Thymus (tissue), 11 donors: ENCODE results near the gene PSMA6. TPM values are rescaled to one million over a fixed set of nuclear protein-coding genes. Genes with fewer than 3 reads are reported as not detected.

Experiments used
- DNase-seq, 9 donors: peaks; one replicate each; pipeline ENCODE4 v3.0.0-alpha.2; 2013; ENCODE audit warnings: low spot score in 9 of 9, low read depth in 6 of 9, missing footprints in 1 of 9
- H3K27ac ChIP-seq, 2 donors: one replicate each; pipeline ENCODE4 v1.5.1; 2013; ENCODE audit warnings: control low read depth in 1 of 2, low read depth in 1 of 2, low read length in 1 of 2, mild to moderate bottlenecking in 1 of 2, moderate library complexity in 1 of 2
- H3K27me3 ChIP-seq, 2 donors: one replicate each; pipeline ENCODE4 v1.5.1; 2013; ENCODE audit warnings: low read length in 1 of 2; ENCODE audit not compliant: control insufficient read depth in 2 of 2, insufficient read depth in 1 of 2
- H3K36me3 ChIP-seq, 2 donors: one replicate each; pipeline ENCODE4 v1.5.1; 2013; ENCODE audit warnings: low read length in 1 of 2, mild to moderate bottlenecking in 1 of 2, moderate library complexity in 1 of 2; ENCODE audit not compliant: control insufficient read depth in 2 of 2, insufficient read depth in 2 of 2
- H3K4me1 ChIP-seq, 2 donors: one replicate each; pipeline ENCODE4 v1.5.1; 2013; ENCODE audit warnings: low read length in 2 of 2; ENCODE audit not compliant: control insufficient read depth in 2 of 2, insufficient read depth in 2 of 2
- H3K4me3 ChIP-seq, 2 donors: one replicate each; pipeline ENCODE4 v1.5.1; 2013; ENCODE audit warnings: low read length in 2 of 2, control low read depth in 1 of 2, mild to moderate bottlenecking in 1 of 2
- H3K9me3 ChIP-seq, 2 donors: one replicate each; pipeline ENCODE4 v1.5.1; 2013; ENCODE audit warnings: low read length in 1 of 2, mild to moderate bottlenecking in 1 of 2; ENCODE audit not compliant: control insufficient read depth in 2 of 2, insufficient read depth in 1 of 2
- WGBS: extraction: QIAGEN DNeasy Blood & Tissue Kit; methylation state at CpG from one replicate; pipeline ENCODE4 v1.1.7; 2013; 5-methylcytosine and 5-hydroxymethylcytosine counted together
- polyA plus RNA-seq: library from polyadenylated mRNA; stranded (reverse); fragments of 200-250 nt; gene quantifications from one replicate; pipeline ENCODE4 v1.2.3, GENCODE V29; 2013
- total RNA-seq: library from RNA; stranded (reverse); fragments of 120-200 nt; gene quantifications from one replicate; pipeline ENCODE4 v1.2.4, GENCODE V29; 2013
- donor health status: healthy.

Gene PSMA6
- total and polyA plus RNA-seq, 2 donors: 206 to 550 TPM

- H3K36me3 ChIP-seq: peaks cover 21 to 39% of the 10 kb centered on the region in 2 donors
- WGBS: 98% methylated on average over 4 of the region's 4 CpGs
- no peak overlapping the region for H3K4me3 ChIP-seq
- DNase-seq: no peak
- H3K4me1 ChIP-seq: peaks cover 0 to 5% of the 10 kb centered on the region in 2 donors
- no peaks in the 10 kb centered on the region for H3K27me3 ChIP-seq
- no peaks in the 10 kb centered on the region for H3K9me3 ChIP-seq
- no peak overlapping the region for H3K27ac ChIP-seq
Observed at GRCh38 chr14:35319509-35319908, 27.3 kb downstream of the PSMA6 start.

DNA sequence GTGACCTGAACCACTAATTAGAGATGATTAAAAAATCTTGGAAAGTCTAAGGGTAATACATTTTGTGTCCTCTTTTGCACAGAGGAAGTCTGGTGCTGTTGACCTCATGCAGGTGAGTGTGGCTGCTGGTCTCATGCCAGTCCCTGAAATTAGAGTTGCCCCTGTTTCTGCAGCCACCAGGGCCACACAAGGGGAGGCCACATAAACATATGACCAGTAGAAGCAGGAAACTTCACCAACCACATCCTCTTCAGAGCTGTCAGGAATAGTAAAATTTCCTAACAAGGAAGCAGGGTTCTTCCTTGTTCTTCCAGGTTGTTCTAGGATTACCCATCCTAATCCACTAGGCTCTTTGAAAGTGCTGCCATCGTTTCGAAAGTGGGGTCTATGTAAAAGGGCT lies 28.3 kb downstream of the PSMA6 start:
- Histone ChIP-seq H3K4me3 (no peak overlapping the region), H3K27me3 (no peaks in the 10 kb centered on the region), H3K36me3 (peaks cover 18 to 30% of the 10 kb centered on the region in 2 donors), H3K27ac (no peak overlapping the region), H3K4me1 (peaks cover 0 to 5% of the 10 kb centered on the region in 2 donors), H3K9me3 (no peaks in the 10 kb centered on the region)
- DNase-seq: no peak
- WGBS: 88% methylated on average over 2 of the region's 2 CpGs

DNA sequence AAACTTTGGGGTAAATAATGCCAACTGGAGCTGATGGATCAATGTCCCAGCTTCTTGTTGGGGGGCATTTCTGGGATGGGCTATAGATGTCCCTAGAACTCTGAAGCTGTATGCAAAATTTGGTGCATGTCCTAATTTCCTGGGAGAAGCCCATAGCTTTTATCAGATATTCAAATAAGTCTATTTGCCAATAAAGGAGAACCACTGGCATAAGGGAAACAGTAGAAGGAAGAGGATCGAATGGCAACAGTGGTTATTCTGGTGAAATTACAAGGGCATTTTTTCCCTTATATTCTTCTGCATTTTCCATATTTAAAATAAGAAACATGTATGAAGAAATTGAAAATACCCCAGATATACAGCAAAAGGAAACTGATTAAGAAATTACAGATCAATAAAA lies 34.2 kb downstream of the PSMA6 start:
- 94% methylated on average over 1 of the region's 1 CpG for WGBS
- DNase-seq: no peak
- Histone ChIP-seq H3K9me3 (no peaks in the 10 kb centered on the region), H3K4me1 (peaks cover 0 to 1% of the 10 kb centered on the region in 2 donors), H3K36me3 (no peaks in the 10 kb centered on the region), H3K27me3 (no peaks in the 10 kb centered on the region), H3K4me3 (no peak overlapping the region), H3K27ac (no peak overlapping the region)

- peak overlapping the region; percentile 62 to 83 for H3K27ac ChIP-seq
- WGBS: 67% methylated on average over 21 of the region's 21 CpGs
- no peak for DNase-seq
Observed at GRCh38 chr14:35331605-35332516, 39.7 kb downstream of the PSMA6 start.

DNA sequence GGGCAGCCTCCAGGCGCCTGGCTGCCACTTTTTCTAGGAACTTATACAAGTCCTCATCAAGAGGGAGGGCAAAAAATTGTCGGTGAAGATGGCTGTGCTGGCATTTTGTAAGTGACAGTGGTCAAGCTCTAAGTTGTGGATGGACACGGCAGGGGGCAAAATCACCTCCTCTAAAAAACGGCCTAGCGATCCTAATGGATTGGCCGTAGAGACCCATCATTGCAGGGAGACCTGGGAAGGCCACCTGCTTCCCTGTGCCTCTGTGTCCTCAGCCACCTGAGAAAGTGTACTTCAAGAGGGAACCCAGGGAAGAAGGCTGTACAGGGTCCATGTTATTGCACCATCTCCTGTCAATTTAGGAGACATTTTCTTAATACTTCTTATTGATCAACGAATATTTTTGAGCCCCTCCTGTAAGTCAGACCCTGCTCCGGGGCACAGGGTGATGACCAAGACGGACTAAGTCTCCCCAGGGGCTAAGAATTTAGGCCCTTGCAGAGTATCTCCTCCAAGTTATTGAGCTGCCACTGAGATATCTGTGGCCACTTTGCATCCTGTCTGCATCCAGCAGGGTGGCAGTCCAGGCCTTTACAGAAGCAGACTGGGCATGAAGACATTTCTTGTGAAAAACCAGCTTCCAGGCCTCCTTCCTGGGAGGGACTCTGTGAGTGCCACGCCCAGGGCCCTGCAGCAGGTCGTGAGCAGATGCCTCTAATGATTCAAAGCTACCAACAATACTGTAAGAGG lies 40.5 kb downstream of the PSMA6 start:
- Histone ChIP-seq H3K27me3 (no peaks in the 10 kb centered on the region), H3K27ac (peak overlapping the region; percentile 62 to 83), H3K4me1 (peaks cover 18 to 54% of the 10 kb centered on the region in 2 donors), H3K36me3 (no peaks in the 10 kb centered on the region), H3K9me3 (peaks cover 0 to 3% of the 10 kb centered on the region in 2 donors), H3K4me3 (no peak overlapping the region)
- 71% methylated on average over 11 of the region's 11 CpGs for WGBS
- peak in 4 of 9 donors; percentile 58 to 80 (median 60) for DNase-seq

More at GRCh38 chr14:35331605-35332516, 39.7 kb downstream of the PSMA6 start:
- no peak overlapping the region for H3K4me3 ChIP-seq
- H3K36me3 ChIP-seq: no peaks in the 10 kb centered on the region
- peaks cover 18 to 45% of the 10 kb centered on the region in 2 donors for H3K4me1 ChIP-seq
- H3K9me3 ChIP-seq: peaks cover 0 to 3% of the 10 kb centered on the region in 2 donors
- no peaks in the 10 kb centered on the region for H3K27me3 ChIP-seq

DNA sequence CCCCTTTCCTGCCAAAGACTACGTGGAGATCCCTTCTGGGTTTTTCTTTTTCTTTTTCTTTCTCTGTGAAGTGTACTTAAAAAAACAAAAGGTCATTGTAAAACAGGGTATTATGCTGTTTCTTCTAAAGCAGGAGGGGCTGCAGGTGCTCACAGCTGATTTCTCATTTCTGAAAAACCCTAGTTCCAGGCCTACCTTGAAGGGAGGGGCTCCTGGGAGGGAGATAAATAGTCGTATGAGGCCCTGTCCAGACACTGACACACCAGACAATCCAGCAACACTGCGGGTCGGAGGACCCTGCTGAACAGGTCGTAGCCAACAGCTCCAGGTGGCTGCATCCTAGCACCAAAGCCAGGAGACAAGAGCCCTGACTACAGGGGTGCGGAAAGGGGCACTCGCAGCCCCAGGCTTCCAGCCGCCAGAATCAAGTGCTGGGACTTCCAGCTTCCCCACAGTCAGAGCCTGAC lies 41.1 kb downstream of the PSMA6 start:
- WGBS: 55% methylated on average over 8 of the region's 8 CpGs
- no peaks in the 10 kb centered on the region for H3K27me3 ChIP-seq
- H3K9me3 ChIP-seq: peaks cover 0 to 3% of the 10 kb centered on the region in 2 donors
- H3K4me1 ChIP-seq: peaks cover 18 to 56% of the 10 kb centered on the region in 2 donors
- DNase-seq: no peak
- no peak overlapping the region for H3K4me3 ChIP-seq
- no peaks in the 10 kb centered on the region for H3K36me3 ChIP-seq
- H3K27ac ChIP-seq: peak overlapping the region; percentile 83

DNA sequence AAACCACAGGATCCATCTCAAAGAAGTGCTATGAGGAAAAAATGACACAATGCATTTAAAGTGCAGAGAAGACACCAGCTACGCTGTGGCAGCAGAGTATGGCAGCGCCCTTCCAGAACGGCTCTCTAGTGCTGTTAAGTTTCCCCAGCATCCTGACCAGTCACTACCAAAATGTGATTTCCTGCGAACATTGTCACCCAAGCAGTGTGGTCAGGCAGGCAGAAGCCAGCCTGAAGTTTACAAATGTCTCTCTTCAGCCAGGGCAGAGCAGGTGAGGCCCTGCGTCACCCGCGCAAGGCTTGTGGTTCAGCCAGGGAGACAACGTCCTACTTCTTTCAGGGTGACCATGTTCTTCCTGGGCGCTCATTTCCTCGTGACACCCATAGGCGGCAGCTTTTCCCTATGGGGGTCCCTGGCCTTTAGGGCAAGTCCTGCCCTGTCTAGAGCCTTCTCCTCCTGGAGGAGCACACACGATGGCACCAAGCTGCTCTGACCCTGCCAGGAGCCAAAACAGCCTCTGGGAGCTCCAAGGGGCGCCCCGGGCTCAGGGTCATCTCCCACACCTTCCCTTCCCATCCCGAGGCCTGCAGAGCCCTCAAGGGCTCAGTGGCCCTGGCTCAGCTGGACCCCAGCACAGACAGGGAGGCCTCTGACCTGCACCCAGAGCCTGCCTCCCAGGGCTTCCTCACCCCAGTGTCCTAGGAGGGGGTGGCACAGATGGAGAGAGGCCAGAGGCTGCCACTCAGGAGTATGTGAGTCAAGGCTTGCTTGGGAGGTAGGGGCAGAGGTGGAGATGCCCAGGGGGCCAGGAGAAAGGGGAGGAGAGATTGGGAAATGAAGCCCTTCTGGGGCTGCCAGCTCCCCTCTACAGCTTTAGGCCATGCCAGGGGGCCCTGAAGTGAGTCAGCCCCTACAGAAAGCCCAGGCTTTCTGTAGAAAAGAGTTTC lies 41.9 kb downstream of the PSMA6 start:
- H3K9me3 ChIP-seq: peaks cover 0 to 3% of the 10 kb centered on the region in 2 donors
- peaks cover 18 to 61% of the 10 kb centered on the region in 2 donors for H3K4me1 ChIP-seq
- DNase-seq: peak in 1 of 9 donors; percentile 55
- H3K4me3 ChIP-seq: no peak overlapping the region
- peak overlapping the region; percentile 83 for H3K27ac ChIP-seq
- no peaks in the 10 kb centered on the region for H3K36me3 ChIP-seq
- WGBS: 76% methylated on average over 15 of the region's 15 CpGs
- H3K27me3 ChIP-seq: no peaks in the 10 kb centered on the region

DNA sequence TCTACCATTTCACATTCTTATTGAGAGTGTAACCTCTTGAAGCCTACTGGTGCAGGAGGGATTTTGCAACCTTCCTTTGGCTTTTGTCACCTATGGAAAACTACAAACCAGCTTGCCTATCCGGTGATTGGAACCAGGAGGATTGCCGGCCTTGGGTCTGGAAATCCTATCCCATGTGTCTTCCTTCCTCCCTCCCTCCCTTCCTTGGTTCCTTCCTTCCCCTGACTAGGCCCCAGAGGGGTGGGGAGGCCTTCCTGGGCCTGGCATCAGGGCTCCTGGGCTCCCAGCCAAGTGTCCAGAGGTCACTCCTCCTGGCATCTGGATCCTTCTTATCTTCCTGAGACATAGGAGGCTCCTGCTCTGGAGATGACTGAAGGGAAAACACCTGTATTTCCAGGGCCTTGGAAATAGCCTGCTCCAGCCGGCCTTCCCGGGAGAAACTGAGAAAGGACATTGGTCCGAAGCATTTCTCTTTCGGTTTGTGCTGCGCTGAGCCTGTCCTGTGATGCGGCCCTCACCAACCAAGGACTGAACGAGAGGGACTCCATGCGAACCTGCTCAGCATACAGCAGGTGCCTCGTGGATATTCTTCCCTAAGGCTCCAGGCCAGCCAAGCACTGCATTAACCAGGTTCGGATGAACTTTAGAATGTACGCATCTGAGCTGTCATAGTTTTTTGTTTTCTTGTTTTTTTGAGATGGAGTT lies 43.4 kb downstream of the PSMA6 start:
- Histone ChIP-seq H3K27ac (peak overlapping the region in 1 of 2 donors; percentile 41), H3K9me3 (peaks cover 0 to 3% of the 10 kb centered on the region in 2 donors), H3K4me1 (peaks cover 29 to 75% of the 10 kb centered on the region in 2 donors), H3K36me3 (no peaks in the 10 kb centered on the region), H3K4me3 (no peak overlapping the region), H3K27me3 (no peaks in the 10 kb centered on the region)
- WGBS: 97% methylated on average over 13 of the region's 13 CpGs
- no peak for DNase-seq
